ENCODE data around the gene MPRIP. TPM values are rescaled to one million over a fixed set of nuclear protein-coding genes. Genes with fewer than 3 reads are reported as not detected.

MPRIP gene
- total RNA-seq, 1 experiment from 2014 or later = 258 TPM

GRCh38 chr17:17154556-17154955, 112.3 kb downstream of the MPRIP start:
- Histone ChIP-seq H3K36me3 (ENCODE audit: control insufficient read depth in 1 of 2, insufficient read depth in 2 of 2, low read length in 2 of 2) (peaks cover 24 to 57% of the 10 kb centered on the region in 2 experiments), H3K4me3 (replicated peaks in 1 of 2; ENCODE audit: low read depth in 1 of 2, low read length in 2 of 2) (no peak overlapping the region), H3K9ac (ENCODE audit: low read length) (no peak overlapping the region), H3K4me1 (ENCODE audit: control insufficient read depth in 1 of 2, insufficient read depth in 2 of 2, low read length in 2 of 2) (peaks cover 2 to 29% of the 10 kb centered on the region in 2 experiments; a peak in 2 of 4 replicates), H3K79me2 (ENCODE audit: insufficient read depth, low read length) (no peaks in the 10 kb centered on the region; the same call in 1 of the 2 replicates), H3K9me2 (ENCODE audit: insufficient read depth) (no peaks in the 10 kb centered on the region), H2AFZ (ENCODE audit: low read depth, low read length, poor library complexity, severe bottlenecking) (no peak overlapping the region), H3K4me2 (ENCODE audit: low read length) (no peak overlapping the region), H3K9me3 (ENCODE audit: control insufficient read depth in 1 of 2, insufficient read depth in 1 of 2, low read depth in 1 of 2, low read length in 2 of 2) (no peaks in the 10 kb centered on the region), H4K20me1 (ENCODE audit: insufficient read depth) (no peaks in the 10 kb centered on the region), H3K27me3 (ENCODE audit: insufficient read depth, low read length) (no peaks in the 10 kb centered on the region), H3K27ac (ENCODE audit: low read depth, low read length) (no peak overlapping the region)
- ChIA-PET CTCF (no interaction called here), RAD21 (ENCODE audit: low non-redundant PET in 1 of 2, low total read pairs in 2 of 2, uncharacterized antibody in 2 of 2, unreplicated experiment in 2 of 2) (no interaction called here), POLR2A (no interaction called here)
- intact Hi-C loops (cut with micrococcal nuclease) = no loop called here
- BruUV-seq (replicated peaks) = no TSS peak
- no peak for TF ChIP-seq SRF (IDR thresholded peaks at IDR 0.05; ENCODE audit: low read depth)
- TF ChIP-seq EZH2phosphoT487 (IDR thresholded peaks at IDR 0.05; ENCODE audit: borderline replicate concordance) = no peak
- TF ChIP-seq CEBPB (IDR thresholded peaks at IDR 0.05; ENCODE audit: low read depth) = no peak
- no peak for TF ChIP-seq CTCF (IDR thresholded peaks at IDR 0.05 in 2 of 3, conservative IDR thresholded peaks at IDR 0.05 in 1 of 3; ENCODE audit: borderline replicate concordance in 1 of 3, insufficient read depth in 1 of 3, low read depth in 2 of 3, low read length in 2 of 3)
- TF ChIP-seq EZH2 (IDR thresholded peaks at IDR 0.05) = no peak
- TF ChIP-seq POLR2AphosphoS5 (IDR thresholded peaks at IDR 0.05; ENCODE audit: low read depth, low read length) = no peak
- no peak for TF ChIP-seq SP1 (IDR thresholded peaks at IDR 0.05; ENCODE audit: low read depth)
- TF ChIP-seq MAX (IDR thresholded peaks at IDR 0.05) = no peak
- TF ChIP-seq JUND (IDR thresholded peaks at IDR 0.05) = no peak
- TF ChIP-seq CBX3 (IDR thresholded peaks at IDR 0.05; ENCODE audit: low read depth) = no peak
- TF ChIP-seq POLR2A (IDR thresholded peaks at IDR 0.05; ENCODE audit: borderline replicate concordance, extremely low read depth, insufficient read depth, insufficient read length) = no peak
- no peak for TF ChIP-seq ZFX (IDR thresholded peaks at IDR 0.05)
- TF ChIP-seq REST (IDR thresholded peaks at IDR 0.05; ENCODE audit: low read depth) = no peak
- no peak for TF ChIP-seq ATF3 (IDR thresholded peaks at IDR 0.05)
- no peak for TF ChIP-seq EGR1 (IDR thresholded peaks at IDR 0.05; ENCODE audit: low read depth)
- no peak for TF ChIP-seq TCF7L2 (IDR thresholded peaks at IDR 0.05; ENCODE audit: borderline replicate concordance, extremely low read depth, insufficient read depth, insufficient read length)
- TF ChIP-seq ZNF274 (IDR thresholded peaks at IDR 0.05; ENCODE audit: low read depth, low read length) = no peak
- TF ChIP-seq SIN3A (IDR thresholded peaks at IDR 0.05; ENCODE audit: low read depth) = no peak
- no peak for TF ChIP-seq ZBTB33 (IDR thresholded peaks at IDR 0.05; ENCODE audit: extremely low read depth, insufficient replicate concordance, low read length)
- DNase-seq (ENCODE audit: low read depth, low spot score) (no peak), ATAC-seq (no peak)
